Ovary (tissue), 9 donors: ENCODE measurements around the gene STARD9. TPM values are rescaled to one million over a fixed set of nuclear protein-coding genes. Genes with fewer than 3 reads are reported as not detected.

ENCODE experiments used
- DNase-seq, 5 donors: peaks; one replicate each; pipeline ENCODE4 v3.0.0-alpha.2; 2019 to 2020
- H3K27ac ChIP-seq, 2 donors: fragments of 200-600 bp; one replicate each; pipeline versions ENCODE4 v1.5.1 to v1.8.0; 2019 to 2022
- H3K27me3 ChIP-seq: fragments of 200-600 bp; one replicate; pipeline ENCODE4 v1.8.0; 2022
- H3K36me3 ChIP-seq: fragments of 200-600 bp; sonication (generic); one replicate; pipeline ENCODE4 v1.5.1; 2019
- H3K4me1 ChIP-seq: one replicate; pipeline ENCODE4 v1.8.1; 2013; ENCODE audit warnings: mild to moderate bottlenecking, moderate library complexity; ENCODE audit not compliant: insufficient read depth
- H3K4me3 ChIP-seq: fragments of 200-600 bp; sonication (generic); one replicate; pipeline ENCODE4 v1.5.1; 2017
- H3K9me3 ChIP-seq, 2 donors: fragments of 200-600 bp in 1 of 2; sonication (generic) in 1 of 2; one replicate each; pipeline versions ENCODE4 v1.5.1 to v1.8.1; 2013 to 2019; ENCODE audit warnings: mild to moderate bottlenecking in 1 of 2, moderate library complexity in 1 of 2
- EP300 ChIP-seq: sonication (generic); formaldehyde crosslinking; IDR thresholded peaks from one replicate; pipeline ENCODE4 v1.6.1; 2017; ENCODE audit warnings: antibody characterized with exemption
- POLR2A ChIP-seq: fragments of 450-650 bp; IDR thresholded peaks from one replicate; pipeline ENCODE4 v1.6.1; 2017; ENCODE audit warnings: antibody characterized with exemption, mild to moderate bottlenecking, moderate library complexity
- WGBS, 3 donors: extraction: QIAGEN DNeasy Blood & Tissue Kit in 1 of 3; methylation state at CpG; one replicate each; pipeline versions ENCODE4 v1.1.5 to v1.1.7; 2013 to 2017; 5-methylcytosine and 5-hydroxymethylcytosine counted together
- intact Hi-C, 4 donors: fragments of 100-400 bp; cut with DNase I; formaldehyde crosslinking; loops; one replicate each; pipeline versions ENCODE4 v1.11.0 to v1.15.1; 2022 to 2023
- polyA plus RNA-seq, 2 donors: library from polyadenylated mRNA; stranded (reverse); fragments of 200-250 nt in 1 of 2; fragments of 350-450 nt in 1 of 2; fragmentation: Illumina TruSeq in 1 of 2; extraction: RNeasy Lipid Tissue Mini Kit (QIAGEN cat#74804) in 1 of 2; gene quantifications; one replicate each; pipeline ENCODE4 v1.2.3, GENCODE V29; 2013 to 2014
- total RNA-seq, 7 donors: library from RNA; depleted of rRNA in 2 of 7; stranded (reverse); fragments of >200 nt in 2 of 7; fragmentation: NEBNext Ultra II Directional in 3 of 7; extraction: Animal tissue kit (Norgen Biotek cat#: 25700) in 3 of 7; gene quantifications; one replicate each; pipeline versions ENCODE4 v1.1.0 to v1.2.4, GENCODE V29; 2016 to 2023
- TF ChIP-seq, protein P1 (sequence below), 3 donors: fragments of 450-650 bp in 2 of 3; fragments of 200-600 bp in 1 of 3; IDR thresholded peaks; one replicate each; pipeline versions ENCODE4 v1.5.1 to v1.8.0; 2016 to 2022; ENCODE audit warnings: antibody characterized with exemption in 3 of 3, mild to moderate bottlenecking in 1 of 3
- donor health status: DM: no; HTN: no; CAD: no; lungs with moderate emphysema.
- donor health status: DM: no; HTN: no; CAD: no.
- donor health status: Bipolar disorder and iron deficiency.
- donor health status: DM: yes; HTN: yes; CAD: no.
- donor health status: DM: no; HTN: no; CAD: no.
- donor health status: DM: yes; HTN: yes; CAD: no.

STARD9 gene
- total and polyA plus RNA-seq, 9 donors = 11.3 to 40.3 (median 29.4) TPM

DNA sequence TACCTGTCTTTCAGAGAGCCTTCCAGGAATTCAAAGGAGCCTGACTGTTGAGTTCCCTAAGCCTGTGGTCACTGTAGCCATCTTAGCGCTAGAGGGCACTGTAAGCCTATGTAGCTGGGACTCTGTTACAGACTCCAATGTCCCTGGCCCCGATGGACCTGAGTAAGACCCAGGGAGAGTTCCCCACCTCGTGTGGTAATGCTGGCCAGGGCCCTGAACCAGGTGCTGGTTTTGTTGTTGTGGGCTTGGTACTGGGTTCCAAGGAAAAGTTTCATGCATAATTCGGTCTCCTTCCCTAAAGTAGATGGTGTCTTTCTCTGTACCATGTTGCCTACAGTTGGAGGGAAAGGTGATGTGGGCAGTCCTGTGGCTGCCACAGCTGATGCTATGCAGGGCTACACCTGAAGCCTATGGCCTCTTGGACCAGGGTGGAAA is 129.1 kb downstream of the STARD9 start:
- H3K4me3 ChIP-seq = no peak overlapping the region
- TF ChIP-seq, protein P1, sequence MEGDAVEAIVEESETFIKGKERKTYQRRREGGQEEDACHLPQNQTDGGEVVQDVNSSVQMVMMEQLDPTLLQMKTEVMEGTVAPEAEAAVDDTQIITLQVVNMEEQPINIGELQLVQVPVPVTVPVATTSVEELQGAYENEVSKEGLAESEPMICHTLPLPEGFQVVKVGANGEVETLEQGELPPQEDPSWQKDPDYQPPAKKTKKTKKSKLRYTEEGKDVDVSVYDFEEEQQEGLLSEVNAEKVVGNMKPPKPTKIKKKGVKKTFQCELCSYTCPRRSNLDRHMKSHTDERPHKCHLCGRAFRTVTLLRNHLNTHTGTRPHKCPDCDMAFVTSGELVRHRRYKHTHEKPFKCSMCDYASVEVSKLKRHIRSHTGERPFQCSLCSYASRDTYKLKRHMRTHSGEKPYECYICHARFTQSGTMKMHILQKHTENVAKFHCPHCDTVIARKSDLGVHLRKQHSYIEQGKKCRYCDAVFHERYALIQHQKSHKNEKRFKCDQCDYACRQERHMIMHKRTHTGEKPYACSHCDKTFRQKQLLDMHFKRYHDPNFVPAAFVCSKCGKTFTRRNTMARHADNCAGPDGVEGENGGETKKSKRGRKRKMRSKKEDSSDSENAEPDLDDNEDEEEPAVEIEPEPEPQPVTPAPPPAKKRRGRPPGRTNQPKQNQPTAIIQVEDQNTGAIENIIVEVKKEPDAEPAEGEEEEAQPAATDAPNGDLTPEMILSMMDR (IDR thresholded peaks at IDR 0.05) = peak; percentile 16 to 48 (median 28)
- TF ChIP-seq EP300 (no peak), POLR2A (no peak)
- intact Hi-C loops = loop anchor here in 1 of 4 donors (10.0 kb wide), 1 partner anchor 220 kb away; the partner anchor contains the start of gene TTBK2
- no peak overlapping the region for H3K27ac ChIP-seq
- H3K36me3 ChIP-seq = no peaks in the 10 kb centered on the region
- H3K9me3 ChIP-seq = no peaks in the 10 kb centered on the region
- WGBS, 3 donors = 24 to 33% (median 32%) methylated on average over 4 of the region's 4 CpGs
- peak in 4 of 5 donors; percentile 36 to 66 (median 56) for DNase-seq
- H3K27me3 ChIP-seq = no peaks in the 10 kb centered on the region
- no peaks in the 10 kb centered on the region for H3K4me1 ChIP-seq

DNA sequence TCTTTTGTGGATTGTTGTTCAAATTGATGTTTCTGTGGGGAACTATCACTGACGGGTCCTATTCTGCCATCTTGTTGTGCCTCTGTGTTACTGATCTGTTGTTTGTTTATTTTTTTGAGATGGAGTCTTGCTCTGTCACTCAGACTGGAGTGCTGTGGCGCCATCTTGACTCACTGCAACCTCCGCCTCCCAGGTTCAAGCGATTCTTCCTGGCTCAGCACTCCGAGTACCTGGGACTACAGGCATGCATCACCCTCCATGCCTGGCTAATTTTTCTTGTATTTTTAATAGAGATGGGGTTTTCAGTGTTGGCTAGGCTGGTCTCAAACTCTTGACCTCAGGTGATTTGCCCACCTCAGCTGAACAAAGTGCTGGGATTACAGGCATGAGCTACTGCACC is 129.9 kb downstream of the STARD9 start:
- intact Hi-C loops = loop anchor here in 1 of 4 donors (10.0 kb wide), 1 partner anchor 219 kb away; the partner anchor contains the start of gene TTBK2
- no peaks in the 10 kb centered on the region for H3K36me3 ChIP-seq

DNA sequence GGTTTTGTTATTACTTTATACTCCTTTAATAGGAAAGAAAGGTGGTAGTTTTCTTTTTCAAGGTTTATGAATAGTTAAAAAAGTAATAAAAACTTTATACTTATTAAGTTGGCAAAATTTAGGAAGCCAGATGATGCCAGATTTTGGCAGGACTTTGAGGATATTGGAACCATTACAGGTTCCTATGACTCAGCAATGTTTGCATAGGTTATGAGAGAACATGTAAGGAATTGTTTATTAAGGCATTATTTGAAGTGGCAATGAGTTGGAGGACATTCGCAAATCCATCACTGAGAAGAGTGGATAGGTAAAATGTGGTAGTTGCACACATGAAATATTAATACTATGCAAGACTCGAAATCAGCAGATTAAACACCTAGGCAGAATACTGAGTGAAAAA is 131.7 kb downstream of the STARD9 start:
- no peaks in the 10 kb centered on the region for H3K36me3 ChIP-seq
- WGBS, 3 donors = 85 to 92% (median 85%) methylated on average over 2 of the region's 2 CpGs

More for the DNA sequence above, 129.9 kb downstream of the STARD9 start:
- 96 to 98% (median 97%) methylated on average over 5 of the region's 5 CpGs for WGBS, 3 donors
- Histone ChIP-seq H3K9me3 (no peaks in the 10 kb centered on the region), H3K27ac (no peak overlapping the region), H3K27me3 (no peaks in the 10 kb centered on the region), H3K4me3 (no peak overlapping the region), H3K4me1 (no peaks in the 10 kb centered on the region)
- no peak for DNase-seq
- TF ChIP-seq EP300 (no peak), POLR2A (no peak)
- TF ChIP-seq, protein P1 (IDR thresholded peaks at IDR 0.05) = no peak

DNA sequence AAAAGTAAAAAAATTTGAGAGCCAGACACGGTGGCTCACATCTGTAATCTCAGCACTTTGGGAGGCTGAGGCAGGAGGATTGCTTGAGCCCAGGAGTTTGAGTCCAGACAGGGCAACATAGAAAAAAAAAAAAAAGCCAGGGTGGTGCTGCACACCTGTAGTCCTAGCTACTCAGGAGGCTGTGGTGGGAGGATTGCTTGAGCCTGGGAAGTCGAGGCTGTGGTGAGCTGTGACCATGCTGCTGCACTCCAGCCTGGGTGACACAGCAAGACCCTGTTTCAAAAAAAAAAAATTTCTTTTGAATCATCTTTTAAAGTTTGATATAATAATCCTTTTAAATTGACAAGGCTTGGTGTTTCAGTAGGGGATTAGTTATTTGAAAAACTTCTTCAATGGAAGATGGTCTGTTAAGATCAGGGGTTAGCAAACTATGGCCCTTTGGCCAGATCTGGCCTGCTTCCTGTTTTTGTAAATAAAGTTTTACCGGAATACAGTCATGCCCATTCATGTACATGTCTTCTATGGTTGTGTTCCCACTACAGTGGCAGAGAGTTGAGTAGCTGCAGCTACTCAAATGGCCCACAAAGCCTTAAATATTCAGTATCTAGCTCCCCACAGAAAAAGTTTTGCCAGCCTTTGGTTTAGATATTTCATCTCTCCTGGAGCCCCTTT is 132.6 kb downstream of the STARD9 start:
- Histone ChIP-seq H3K4me3 (no peak overlapping the region), H3K9me3 (no peaks in the 10 kb centered on the region), H3K36me3 (no peaks in the 10 kb centered on the region), H3K27ac (no peak overlapping the region), H3K4me1 (no peaks in the 10 kb centered on the region), H3K27me3 (no peaks in the 10 kb centered on the region)
- 81 to 83% (median 81%) methylated on average over 3 of the region's 3 CpGs for WGBS, 3 donors
- TF ChIP-seq POLR2A = no peak
- no peak for TF ChIP-seq EP300
- TF ChIP-seq, protein P1 (IDR thresholded peaks at IDR 0.05) = no peak
- intact Hi-C loops = loop anchor here in 1 of 4 donors (10.0 kb wide), 1 partner anchor 217 kb away; the partner anchor contains the start of gene TTBK2
- no peak for DNase-seq

More for the DNA sequence above, 131.7 kb downstream of the STARD9 start:
- Histone ChIP-seq H3K9me3 (no peaks in the 10 kb centered on the region), H3K4me1 (no peaks in the 10 kb centered on the region), H3K27ac (no peak overlapping the region), H3K27me3 (no peaks in the 10 kb centered on the region), H3K4me3 (no peak overlapping the region)
- TF ChIP-seq POLR2A (no peak), EP300 (no peak)
- TF ChIP-seq, protein P1 (IDR thresholded peaks at IDR 0.05) = no peak
- intact Hi-C loops = loop anchor here in 1 of 4 donors (10.0 kb wide), 1 partner anchor 218 kb away; the partner anchor contains the start of gene TTBK2
- no peak for DNase-seq
